HG03108 (cell line): ENCODE results near the gene RNF182.

Experiments used
- ATAC-seq: cut with Tn5 transposase; IDR thresholded peaks from one replicate; pipeline ENCODE4 v1.9.1; 2021; ENCODE audit warnings: moderate library complexity; ENCODE audit not compliant: unreplicated experiment

The RNF182 gene

GRCh38 chr6:14026831-14027539 lies 102.2 kb downstream of the RNF182 start:
- no peak for ATAC-seq

- no peak for ATAC-seq
These were observed 103.9 kb downstream of the RNF182 start for GRCh38 chr6:14028631-14029030.

GRCh38 chr6:14029605-14030004 lies 104.9 kb downstream of the RNF182 start:
- no peak for ATAC-seq
